ENCODE measurements around the gene PROX1. TPM values are rescaled to one million over a fixed set of nuclear protein-coding genes. Genes with fewer than 3 reads are reported as not detected.

Gene PROX1
- polyA plus RNA-seq, 3 donors, result 0.07 TPM; not detected in 2

DNA sequence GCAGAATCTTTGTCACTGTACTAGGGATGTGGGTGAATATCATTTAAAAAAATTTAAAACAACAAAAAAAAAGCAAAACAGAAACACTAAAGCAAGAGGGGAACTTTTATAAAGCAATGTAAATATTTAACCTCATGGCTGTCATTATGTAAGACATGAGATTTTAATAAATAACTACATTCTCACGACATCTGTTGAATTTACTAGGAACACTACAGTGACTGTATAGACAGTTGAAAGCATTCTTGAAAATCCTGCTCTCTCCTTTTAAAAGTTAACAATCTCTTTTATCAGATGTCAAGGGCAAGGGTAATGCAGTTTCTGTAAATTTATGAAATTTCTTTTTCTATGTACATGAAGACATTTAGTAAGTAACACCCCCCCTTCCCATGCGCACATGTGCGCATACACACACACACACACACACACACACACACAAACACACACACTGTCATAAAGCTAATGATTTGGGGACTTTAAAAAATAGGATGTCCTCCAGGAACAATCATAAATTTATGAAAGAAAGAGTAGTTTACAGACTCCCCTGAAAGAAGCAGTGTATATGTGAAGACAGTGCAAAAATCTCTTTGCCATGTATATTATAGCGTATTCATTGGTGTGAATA is 51.7 kb downstream of the PROX1 start:
- intact Hi-C loops (cut with micrococcal nuclease), result no loop called here
- no peak for DNase-seq
- Histone ChIP-seq H3K4me2 (replicated peaks; ENCODE audit: extremely low read depth, low read length, poor library complexity, severe bottlenecking) (no peak overlapping the region), H3K79me2 (ENCODE audit: insufficient read depth, low read length) (no peaks in the 10 kb centered on the region), H3K4me1 (ENCODE audit: control insufficient read depth in 1 of 2, insufficient read depth in 2 of 2, low read length in 2 of 2) (no peaks in the 10 kb centered on the region), H3K9ac (ENCODE audit: insufficient read depth, low read length, poor library complexity, severe bottlenecking) (no peak overlapping the region), H3K27ac (ENCODE audit: low read depth in 1 of 2, low read length in 2 of 2) (no peak overlapping the region), H3K9me3 (replicated peaks in 1 of 2; ENCODE audit: control insufficient read depth in 1 of 2, insufficient read depth in 1 of 2, low read length in 2 of 2) (no peaks in the 10 kb centered on the region), H3K4me3 (replicated peaks in 1 of 3; ENCODE audit: low read depth in 2 of 3, low read length in 3 of 3) (no peak overlapping the region), H4K20me1 (ENCODE audit: insufficient read depth, low read length) (no peaks in the 10 kb centered on the region), H3K36me3 (replicated peaks in 1 of 2; ENCODE audit: control insufficient read depth in 1 of 2, insufficient read depth in 2 of 2, low read length in 2 of 2) (no peaks in the 10 kb centered on the region), H3K27me3 (ENCODE audit: control insufficient read depth in 2 of 2, insufficient read depth in 2 of 2, low read length in 2 of 2) (no peaks in the 10 kb centered on the region), H2AFZ (ENCODE audit: insufficient read depth, low read depth, low read length, poor library complexity, severe bottlenecking) (no peak overlapping the region)
- H3K4me3 Mint-ChIP-seq, result no peak overlapping the region
- WGBS (ENCODE audit: insufficient coverage), result no CpG with 5 or more reads among the region's 4 CpGs
- H3K4me1 Mint-ChIP-seq, result no peaks in the 10 kb centered on the region
- no peaks in the 10 kb centered on the region for H3K9me3 Mint-ChIP-seq
- peaks cover 0 to 3% (median 1%) of the 10 kb centered on the region in 3 donors for H3K27me3 Mint-ChIP-seq (ENCODE audit: low read depth in 3 of 3)
- H3K27ac Mint-ChIP-seq, result no peak overlapping the region
- no peaks in the 10 kb centered on the region for H3K36me3 Mint-ChIP-seq
- TF ChIP-seq, protein P1, sequence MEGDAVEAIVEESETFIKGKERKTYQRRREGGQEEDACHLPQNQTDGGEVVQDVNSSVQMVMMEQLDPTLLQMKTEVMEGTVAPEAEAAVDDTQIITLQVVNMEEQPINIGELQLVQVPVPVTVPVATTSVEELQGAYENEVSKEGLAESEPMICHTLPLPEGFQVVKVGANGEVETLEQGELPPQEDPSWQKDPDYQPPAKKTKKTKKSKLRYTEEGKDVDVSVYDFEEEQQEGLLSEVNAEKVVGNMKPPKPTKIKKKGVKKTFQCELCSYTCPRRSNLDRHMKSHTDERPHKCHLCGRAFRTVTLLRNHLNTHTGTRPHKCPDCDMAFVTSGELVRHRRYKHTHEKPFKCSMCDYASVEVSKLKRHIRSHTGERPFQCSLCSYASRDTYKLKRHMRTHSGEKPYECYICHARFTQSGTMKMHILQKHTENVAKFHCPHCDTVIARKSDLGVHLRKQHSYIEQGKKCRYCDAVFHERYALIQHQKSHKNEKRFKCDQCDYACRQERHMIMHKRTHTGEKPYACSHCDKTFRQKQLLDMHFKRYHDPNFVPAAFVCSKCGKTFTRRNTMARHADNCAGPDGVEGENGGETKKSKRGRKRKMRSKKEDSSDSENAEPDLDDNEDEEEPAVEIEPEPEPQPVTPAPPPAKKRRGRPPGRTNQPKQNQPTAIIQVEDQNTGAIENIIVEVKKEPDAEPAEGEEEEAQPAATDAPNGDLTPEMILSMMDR (IDR thresholded peaks at IDR 0.05), result no peak

DNA sequence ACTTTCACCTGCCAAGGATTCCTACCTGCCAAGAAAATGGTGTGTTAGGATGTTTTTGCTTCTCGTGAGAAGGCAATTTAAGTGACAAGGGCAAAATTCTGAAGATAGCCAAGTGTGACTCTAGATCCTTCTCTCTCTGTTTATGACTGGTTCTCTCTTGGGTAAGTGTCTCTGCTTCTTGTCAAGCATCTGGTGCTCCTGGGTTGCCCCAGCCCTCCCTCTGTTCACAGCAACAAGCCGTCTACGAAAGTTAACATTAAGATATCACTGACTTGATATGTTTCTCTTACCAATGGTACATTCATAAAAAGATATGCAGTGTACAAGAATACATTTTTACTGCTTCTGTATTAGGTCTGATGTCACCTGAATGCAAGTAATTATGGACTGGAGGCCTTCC is 55.4 kb downstream of the PROX1 start:
- WGBS (ENCODE audit: insufficient coverage), result no CpG with 5 or more reads among the region's 3 CpGs
- H3K27ac Mint-ChIP-seq, result no peak overlapping the region
- H3K4me3 ChIP-seq (replicated peaks in 1 of 3; ENCODE audit: low read depth in 2 of 3, low read length in 3 of 3), result no peak overlapping the region
- H4K20me1 ChIP-seq (ENCODE audit: insufficient read depth, low read length), result no peaks in the 10 kb centered on the region
- H3K4me3 Mint-ChIP-seq, result no peak overlapping the region
- H3K9ac ChIP-seq (ENCODE audit: insufficient read depth, low read length, poor library complexity, severe bottlenecking), result no peak overlapping the region
- H3K4me2 ChIP-seq (replicated peaks; ENCODE audit: extremely low read depth, low read length, poor library complexity, severe bottlenecking), result no peak overlapping the region
- TF ChIP-seq, protein P1 (IDR thresholded peaks at IDR 0.05), result no peak
- H3K36me3 ChIP-seq (replicated peaks in 1 of 2; ENCODE audit: control insufficient read depth in 1 of 2, insufficient read depth in 2 of 2, low read length in 2 of 2), result no peaks in the 10 kb centered on the region
- no peak overlapping the region for H2AFZ ChIP-seq (ENCODE audit: insufficient read depth, low read depth, low read length, poor library complexity, severe bottlenecking)
- no peaks in the 10 kb centered on the region for H3K36me3 Mint-ChIP-seq
- H3K9me3 ChIP-seq (replicated peaks in 1 of 2; ENCODE audit: control insufficient read depth in 1 of 2, insufficient read depth in 1 of 2, low read length in 2 of 2), result no peaks in the 10 kb centered on the region
- intact Hi-C loops (cut with micrococcal nuclease), result no loop called here
- H3K79me2 ChIP-seq (ENCODE audit: insufficient read depth, low read length), result no peaks in the 10 kb centered on the region
- H3K4me1 ChIP-seq (ENCODE audit: control insufficient read depth in 1 of 2, insufficient read depth in 2 of 2, low read length in 2 of 2), result no peaks in the 10 kb centered on the region
- peaks cover 0 to 2% (median 0%) of the 10 kb centered on the region in 3 donors for H3K27me3 Mint-ChIP-seq (ENCODE audit: low read depth in 3 of 3)
- H3K9me3 Mint-ChIP-seq, result peaks cover 0 to 6% (median 0%) of the 10 kb centered on the region in 7 donors
- no peaks in the 10 kb centered on the region for H3K27me3 ChIP-seq (ENCODE audit: control insufficient read depth in 2 of 2, insufficient read depth in 2 of 2, low read length in 2 of 2)
- no peaks in the 10 kb centered on the region for H3K4me1 Mint-ChIP-seq
- no peak for DNase-seq
- H3K27ac ChIP-seq (ENCODE audit: low read depth in 1 of 2, low read length in 2 of 2), result no peak overlapping the region

Measured in CD14-positive monocyte (primary cell).